HT1080 (cell line): ENCODE results near the gene DEPDC5. TPM values are rescaled to one million over a fixed set of nuclear protein-coding genes. Genes with fewer than 3 reads are reported as not detected.

Source experiments
- DNase-seq: peaks from one replicate; pipeline ENCODE4 v3.0.0-alpha.2; 2015; ENCODE audit warnings: low read depth
- total RNA-seq: library from RNA; depleted of rRNA; stranded (reverse); fragments of >200 nt; shearing (Covaris generic); gene quantifications from 2 replicates; pipeline ENCODE4 v1.2.3, GENCODE V29; 2014

DEPDC5 gene
- total RNA-seq, 1 experiment from 2014 or later = 8.7 TPM

DNA sequence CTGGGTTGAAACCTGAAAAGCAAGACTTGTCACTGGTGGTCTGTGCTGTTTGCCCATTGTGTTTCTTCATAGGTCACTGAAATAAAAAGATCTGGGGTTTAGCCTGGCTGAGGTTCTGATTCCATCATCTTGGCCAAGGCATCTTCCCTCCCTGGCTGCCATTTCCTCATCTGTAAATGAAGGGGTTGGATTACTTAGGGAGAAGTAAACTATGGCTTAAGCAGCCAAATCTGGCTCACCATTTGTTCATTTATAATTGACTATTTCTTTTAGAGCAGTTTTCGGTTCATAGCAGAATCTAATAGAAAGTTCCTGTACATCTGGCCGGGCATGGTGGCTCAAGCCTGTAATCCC is 138.2 kb downstream of the DEPDC5 start:
- DNase-seq = no peak

DNA sequence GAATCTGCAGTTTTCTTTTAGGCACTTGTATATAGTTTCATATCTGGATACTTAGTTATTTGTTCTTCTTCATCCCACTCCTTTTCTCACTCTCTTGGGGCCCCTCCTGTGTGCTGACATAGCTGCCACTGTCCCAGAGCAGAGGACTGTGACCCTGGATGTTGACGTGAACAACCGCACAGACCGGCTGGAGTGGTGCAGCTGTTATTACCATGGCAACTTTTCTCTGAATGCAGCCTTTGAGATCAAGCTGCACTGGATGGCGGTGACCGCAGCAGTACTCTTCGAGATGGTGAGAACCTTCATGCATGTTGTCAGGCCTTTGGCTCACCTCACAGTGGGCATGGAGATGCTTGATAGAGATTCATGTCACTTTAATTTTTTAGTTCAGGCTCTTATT is 139.6 kb downstream of the DEPDC5 start:
- DNase-seq = no peak

DNA sequence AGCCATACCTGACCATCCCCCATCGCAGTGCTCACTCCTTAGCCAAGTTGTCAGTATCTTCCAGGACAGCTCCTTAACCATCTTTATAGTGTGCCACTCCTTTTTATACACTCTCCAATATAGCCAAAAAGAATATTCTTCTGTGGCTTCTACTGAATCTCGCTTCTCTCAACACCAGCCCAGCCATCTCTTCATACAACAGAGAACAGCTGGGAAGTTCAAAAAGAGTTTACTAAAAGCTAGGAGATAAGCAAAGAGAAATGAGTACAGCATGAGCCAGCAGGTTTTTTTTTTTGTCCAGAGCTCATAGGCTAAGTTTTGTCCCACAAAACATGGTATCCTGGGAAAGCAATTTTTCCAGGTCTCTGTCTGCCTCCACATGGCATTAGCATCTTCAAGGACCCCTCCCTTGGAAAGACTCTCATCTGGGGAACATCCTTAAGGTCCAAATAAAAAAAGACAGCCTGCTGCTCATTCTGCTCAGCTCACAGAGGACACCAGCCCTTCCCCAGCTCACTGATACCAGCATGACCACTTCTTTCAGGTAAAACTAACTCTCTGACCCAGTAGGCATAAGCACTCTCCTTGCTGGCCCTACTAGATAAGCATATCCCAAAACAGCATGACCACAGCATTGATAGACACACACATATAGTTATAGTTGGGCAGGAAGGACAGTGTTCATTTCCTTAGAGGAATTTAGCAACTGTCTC is 141.7 kb downstream of the DEPDC5 start:
- no peak for DNase-seq

DNA sequence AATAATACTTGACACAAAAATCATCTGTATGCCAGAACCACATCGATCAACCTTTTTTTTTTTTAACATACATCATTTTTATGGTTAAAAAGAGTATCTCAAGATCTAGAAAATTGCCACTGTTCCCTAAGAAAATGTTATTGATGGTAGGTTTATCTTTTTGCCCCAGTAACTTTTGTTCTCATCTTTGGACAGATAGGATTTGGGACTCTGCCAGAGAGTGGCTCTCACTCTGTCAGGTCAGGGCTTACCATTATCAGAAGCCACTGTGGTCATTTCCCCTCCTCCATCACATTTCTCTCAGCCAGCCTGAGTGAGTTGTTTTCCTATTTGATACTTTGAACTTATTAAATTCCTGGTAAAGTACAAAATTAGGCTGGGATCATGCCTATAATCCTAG is 142.7 kb downstream of the DEPDC5 start:
- DNase-seq = no peak

DNA sequence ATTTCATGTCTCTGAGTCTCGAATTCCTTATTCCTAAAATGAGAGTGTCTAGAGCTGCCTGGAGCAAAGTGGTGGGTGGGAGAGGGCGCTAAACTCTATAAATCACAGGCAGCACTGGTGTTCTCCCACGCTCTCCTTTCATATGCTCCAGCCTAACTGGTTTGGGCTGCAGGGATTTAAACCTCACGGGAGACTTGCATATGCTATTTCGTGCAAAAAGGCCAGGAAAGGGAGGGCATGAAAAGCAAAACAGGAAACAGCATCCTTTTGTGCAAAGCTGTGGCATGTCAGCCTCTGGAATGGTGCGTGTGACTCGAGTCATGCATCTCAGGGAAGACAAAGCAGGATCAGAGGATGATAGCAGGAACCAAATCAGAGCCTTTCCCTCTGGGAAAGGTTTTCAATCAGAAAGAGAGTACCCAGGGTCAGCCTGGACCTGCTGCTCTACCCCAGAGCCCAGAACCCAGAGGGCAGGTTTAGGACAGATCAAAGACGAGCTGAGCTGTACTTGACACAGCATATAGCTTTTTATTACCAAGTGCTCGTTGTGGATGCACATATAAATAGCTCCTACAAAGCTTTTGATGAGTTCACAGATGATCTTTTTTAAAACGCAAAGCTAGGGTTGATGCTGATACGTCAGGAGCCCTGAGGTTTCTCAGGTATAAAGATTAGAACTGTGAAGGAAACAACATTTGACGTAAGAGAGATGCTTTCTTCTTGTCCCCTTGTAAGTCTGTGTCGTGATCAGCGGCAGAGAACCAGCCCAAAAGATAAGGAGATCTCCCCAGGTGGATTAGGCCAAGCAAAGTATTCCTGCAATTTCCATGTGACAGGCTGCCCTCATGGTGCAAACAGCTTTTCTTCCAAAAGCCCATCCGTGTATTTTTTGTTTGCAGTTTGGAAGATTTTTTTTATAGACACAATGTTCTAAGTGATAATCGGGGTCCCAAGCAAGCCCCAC is 144.3 kb downstream of the DEPDC5 start:
- DNase-seq = peak; percentile 22

DNA sequence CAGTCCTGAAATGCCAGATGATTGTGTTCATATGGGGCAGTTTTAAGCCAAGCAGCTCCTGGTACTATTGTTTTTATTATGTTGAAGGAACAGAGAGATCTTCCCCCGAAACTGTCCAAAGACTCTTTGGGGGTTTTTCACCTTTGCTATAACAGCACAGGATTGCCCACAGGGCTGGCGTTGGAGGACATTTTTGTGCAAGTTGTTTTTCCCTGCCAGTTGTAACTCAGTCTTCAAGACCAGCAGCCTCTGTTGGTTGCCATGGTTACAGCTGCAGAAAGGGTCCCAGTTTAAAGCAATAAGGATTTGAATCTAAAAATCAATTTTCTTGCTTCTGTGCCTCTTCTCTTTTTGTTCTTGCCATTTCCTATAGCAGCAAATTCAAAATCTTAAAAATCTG is 145.1 kb downstream of the DEPDC5 start:
- DNase-seq = no peak

DNA sequence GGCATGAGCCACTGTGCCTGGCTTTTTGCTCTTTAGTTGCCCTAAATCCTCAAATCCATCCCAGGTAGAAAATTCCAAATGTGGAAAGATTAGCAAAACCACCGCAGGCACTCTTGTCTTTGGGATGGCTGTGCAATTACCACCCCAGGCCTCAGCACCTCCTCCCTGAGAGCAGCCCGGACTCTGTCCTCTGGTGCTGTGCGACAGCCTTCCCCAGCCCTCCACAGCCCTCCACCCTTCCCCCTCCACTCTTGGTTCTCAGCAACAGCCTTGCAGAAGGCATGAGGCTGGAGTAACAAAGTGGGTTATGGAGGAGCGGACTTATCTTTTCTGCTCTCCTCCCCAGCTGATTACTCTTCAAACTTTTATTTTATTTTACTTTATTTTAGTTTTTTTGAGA is 145.8 kb downstream of the DEPDC5 start:
- no peak for DNase-seq

DNA sequence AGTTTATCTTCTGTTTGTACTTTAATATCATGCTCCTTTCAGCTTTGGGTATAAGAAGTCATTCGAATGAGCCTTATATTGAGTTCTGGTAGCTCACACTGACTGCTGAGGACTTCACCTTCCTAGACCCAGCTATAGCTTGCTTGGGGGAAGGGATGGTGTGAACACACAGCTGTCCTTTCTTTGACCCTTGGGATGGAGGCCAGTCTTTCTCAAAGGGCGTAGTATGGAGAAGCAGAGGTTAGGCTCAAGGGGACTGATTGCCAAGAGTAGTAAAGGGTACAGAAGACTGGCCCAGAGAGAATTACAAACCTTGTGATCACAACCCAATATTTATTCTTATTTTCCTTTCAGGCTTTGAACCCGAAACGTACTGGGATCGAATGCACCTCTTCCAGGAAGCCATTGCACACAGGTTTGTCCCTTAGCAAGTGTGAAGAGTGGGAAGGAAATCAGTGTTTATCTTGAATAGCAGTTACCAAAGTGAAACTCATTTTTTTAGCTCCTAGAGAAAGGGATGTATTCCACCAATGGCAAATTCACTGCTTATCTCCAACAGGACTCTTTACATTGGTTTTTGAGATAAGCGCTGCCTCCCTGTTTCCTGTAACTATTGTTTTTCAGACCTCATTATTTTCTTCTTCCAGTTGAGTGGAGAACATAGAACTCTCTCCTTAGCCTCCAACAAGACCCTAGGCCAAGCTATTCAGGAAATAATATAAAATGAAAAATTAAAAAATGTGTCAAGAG is 147.7 kb downstream of the DEPDC5 start:
- no peak for DNase-seq

DNA sequence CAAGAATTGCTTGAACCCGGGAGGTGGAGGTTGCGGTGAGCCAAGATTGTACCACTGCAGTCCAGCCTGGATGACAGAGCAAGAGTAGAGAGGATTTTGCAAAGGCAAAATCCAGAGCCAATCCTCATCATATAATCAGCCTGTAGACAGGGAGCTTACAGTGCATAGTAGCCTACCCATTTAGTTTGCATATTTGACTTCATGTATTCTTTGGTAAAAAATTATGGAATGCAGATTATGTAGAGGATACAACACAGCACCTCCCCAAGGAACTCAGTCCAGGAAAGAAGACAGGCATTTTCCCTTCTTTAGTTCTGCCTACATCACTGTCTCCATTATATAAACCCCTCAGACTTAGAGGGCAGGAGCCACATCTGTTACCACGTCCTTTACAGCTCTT is 150.8 kb downstream of the DEPDC5 start:
- no peak for DNase-seq

DNA sequence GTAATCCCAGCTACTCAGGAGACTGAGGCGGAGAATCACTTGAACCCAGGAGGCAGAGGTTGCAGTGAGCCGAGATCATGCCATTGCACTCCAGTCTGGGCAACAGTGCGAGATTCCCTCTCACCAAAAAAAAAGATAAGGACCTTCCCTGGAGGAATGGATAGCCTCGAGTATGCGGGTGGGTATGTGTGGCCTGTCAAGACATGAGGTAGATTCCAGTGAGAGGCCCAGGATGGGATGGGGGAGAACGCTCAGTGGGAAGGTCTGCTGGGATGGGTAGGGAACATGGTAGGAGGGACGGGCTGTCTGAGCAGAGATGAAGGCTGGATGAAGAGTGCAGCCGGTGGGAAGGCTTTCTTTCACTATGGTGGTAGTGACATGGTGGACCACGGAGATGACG is 151.5 kb downstream of the DEPDC5 start:
- no peak for DNase-seq

DNA sequence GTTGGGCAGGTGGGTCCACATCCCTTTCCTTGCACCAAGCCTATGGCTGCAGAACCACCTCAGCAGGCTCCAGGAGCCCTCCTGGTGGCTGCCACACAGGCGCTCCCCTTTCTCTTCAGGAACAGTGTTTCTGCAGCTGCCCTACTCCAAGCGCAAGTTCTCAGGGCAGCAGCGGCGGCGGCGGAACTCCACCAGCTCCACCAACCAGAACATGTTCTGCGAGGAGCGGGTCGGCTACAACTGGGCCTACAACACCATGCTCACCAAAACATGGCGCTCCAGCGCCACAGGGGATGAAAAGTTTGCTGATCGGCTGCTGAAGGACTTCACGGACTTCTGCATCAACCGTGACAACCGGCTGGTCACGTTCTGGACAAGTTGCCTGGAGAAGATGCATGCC is 152.3 kb downstream of the DEPDC5 start:
- DNase-seq = no peak

DNA sequence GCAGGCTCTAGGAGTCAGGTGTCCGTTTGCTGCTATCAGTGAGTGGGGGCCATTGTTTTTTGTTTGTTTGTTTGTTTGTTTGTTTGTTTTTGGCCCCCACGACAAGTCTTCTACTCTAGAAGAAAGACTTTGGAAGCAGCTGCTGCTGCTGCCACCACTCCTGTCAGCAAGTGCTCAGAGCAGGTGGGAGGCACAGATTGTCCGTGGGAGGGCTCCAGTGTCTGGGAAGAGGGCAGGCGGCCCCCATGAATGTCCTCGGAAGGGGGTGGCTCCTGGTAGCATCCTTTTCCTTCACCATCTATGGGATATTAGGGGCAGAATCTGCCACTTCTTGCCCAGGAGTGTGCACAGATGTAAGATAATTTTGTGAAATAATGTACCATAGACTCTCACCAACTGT is 152.8 kb downstream of the DEPDC5 start:
- DNase-seq = no peak

DNA sequence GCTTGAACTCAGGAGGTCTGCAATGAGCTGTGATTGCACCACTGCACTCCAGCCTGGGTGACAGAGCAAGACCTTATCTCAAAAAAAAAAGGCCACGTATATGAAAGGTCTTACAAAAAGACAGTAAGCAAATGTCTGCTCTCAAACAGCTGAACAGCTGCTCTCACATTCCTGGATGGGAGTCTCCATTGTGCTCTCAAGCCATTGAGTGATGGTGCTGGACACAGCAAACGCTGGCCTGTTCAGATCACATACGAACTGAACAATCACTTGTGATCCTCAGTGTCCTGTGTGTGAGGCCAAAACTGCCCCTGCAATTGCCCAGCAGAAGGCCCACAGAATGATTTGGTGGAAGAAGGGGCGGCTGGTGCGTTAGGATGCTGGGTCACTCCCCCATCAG is 156.2 kb downstream of the DEPDC5 start:
- no peak for DNase-seq

DNA sequence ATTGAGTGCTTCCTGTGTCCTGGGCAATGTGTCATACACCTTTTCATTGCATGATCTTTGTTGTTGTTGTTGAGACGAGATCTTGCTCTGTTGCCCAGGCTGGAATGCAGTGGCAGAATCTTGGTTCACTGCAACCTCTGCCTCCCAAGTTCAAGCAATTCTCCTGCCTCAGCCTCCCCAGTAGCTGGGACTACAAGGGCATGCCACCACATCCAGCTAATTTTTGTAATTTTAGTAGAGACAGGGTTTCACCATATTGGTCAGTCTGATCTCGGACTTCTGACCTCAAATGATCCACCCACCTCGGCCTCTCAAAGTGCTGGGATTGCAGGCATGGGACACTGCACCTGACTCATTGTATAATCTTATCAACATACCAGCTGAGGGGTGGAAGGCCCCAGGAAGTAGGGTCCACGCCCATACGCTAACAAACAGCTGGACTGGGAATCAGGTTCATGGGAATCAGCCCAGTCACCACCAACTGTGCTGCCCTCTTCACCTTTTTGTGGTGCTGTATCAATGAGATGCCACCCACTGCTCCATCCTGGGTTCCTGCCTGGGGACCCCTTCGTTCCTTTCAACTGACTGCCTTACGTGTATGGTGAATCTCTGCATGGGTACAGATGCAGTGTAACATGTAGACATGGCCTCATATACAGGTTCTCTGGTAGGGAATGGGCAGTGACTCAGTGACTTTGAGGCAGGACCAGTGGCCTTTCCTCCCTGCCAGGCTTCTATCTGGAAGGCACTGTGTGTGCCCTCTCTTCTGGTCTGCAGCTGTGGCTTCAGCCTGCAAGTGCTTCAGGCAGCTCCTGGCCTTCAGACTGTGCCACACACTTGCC is 158.0 kb downstream of the DEPDC5 start:
- DNase-seq = no peak

DNA sequence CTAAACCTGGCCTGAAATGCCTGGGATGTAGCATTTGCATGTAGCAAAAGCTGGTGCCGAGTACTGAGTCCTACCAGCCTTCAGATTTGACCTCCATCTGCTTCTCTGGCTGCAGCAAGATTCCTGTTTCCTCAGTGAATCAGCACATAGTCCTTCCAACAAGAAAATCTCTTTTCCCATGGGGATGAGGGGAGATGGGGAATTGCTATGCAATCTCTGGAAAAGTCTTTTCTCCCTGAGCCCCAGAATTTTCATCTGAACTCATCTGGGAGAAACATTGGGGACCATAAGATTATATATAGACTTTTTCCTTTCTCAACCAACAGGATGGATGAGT is 158.6 kb downstream of the DEPDC5 start:
- no peak for DNase-seq

DNA sequence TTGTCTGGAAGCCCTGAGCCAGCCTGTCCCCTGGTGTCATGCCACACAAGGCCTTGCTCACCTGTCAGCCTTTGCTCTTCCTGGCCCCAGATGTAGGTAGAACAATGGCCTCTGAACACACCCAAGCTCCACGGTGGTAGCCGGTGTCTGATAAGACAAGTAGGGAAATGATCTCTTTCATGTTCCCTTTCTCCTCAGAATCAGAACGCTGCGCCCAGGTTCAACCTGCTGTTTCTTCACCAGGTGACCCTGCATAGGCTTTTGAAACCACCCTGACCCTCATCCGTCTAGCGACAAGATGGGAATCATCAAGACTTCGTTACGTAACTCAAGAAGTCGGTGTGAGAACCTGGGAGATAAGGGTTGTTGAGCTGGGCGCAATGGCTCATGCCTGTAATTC is 161.8 kb downstream of the DEPDC5 start:
- DNase-seq = no peak

DNA sequence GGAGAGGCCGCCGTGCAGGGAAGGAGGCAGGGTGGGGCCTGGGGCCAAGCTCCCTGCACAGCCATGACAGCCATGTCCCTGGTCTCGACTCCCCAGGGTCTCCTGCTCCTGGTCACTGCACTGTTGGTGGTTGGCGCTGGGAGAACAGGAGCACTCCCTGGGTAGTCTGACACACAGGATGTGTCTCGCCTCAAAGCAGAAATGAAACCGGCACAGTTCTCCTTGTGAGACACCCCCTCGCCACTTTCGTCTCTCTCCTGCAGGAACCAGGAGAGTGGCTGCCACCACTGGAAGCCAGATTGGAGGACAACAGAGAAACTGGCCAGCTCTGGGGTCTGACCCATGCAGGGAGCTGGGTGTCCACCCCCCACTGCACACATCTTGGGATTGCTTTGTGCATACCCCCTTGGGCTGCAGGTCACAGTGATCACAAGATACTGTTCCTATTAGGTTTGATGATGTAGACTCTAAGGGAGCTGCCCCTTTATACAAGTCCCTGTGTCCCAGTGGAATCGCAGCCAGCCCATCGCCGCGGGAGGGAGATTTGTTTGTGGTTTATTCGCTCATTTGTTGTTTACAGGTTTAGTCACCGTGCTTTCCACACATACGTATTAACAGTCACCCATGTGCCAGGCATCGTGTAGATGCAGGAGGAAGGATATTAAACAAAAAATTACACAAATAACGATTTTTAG is 163.6 kb downstream of the DEPDC5 start:
- DNase-seq = no peak

DNA sequence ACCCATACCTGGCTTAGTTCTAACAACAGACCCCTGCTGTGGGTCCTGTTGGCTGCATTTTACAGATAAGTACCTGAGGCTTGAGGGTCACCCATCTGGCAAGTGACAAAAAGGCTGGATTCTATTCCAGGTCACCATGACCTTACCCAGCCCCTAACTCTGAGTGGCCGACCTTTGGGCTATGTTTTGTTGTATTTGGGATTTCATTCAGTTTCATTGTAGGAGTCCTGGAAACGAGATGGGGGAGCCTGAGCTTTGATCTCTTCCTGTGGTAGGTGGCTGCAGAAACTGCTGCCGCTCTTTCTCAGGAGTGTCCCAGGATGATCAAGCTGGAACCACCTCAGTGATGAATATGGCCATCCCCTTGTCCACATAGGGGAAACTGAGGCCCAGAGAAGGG is 165.9 kb downstream of the DEPDC5 start:
- no peak for DNase-seq

DNA sequence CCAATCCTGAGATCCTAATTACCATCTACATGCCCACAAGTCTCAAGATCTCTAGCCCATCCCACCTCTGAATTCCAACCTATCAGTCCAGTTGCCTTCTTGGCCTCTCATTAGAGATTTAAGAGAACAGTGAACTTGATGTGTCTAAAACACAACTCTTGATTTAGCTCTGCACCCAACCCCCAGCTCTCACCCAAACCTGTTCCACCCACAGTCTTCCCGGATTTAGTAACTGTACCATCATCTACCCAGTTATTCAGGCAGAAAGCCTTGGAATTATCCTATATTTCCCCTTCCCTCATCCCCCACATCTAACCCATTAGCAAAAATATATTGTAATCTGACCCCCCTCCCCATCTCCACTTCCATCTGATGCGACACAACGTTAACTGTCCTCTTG is 166.5 kb downstream of the DEPDC5 start:
- no peak for DNase-seq

DNA sequence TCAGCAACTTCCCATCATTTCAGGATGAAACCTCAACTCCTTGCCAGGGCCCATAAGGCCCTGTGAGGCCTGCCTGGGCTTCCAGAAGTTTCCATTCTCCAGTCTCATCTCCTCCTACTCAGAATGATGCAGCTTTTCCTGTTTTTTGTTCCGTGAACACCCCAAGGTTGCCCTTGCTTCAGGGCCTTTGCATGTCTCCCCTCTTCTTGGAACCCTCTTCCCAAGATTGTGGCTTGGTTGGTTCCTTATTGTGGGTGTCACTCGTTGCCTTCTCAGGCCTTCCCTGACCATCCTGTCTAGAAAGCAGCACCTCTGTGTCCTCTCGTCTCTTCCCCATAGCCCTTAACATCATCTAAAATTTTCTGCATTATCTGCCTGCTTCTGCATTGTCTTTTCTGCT is 167.3 kb downstream of the DEPDC5 start:
- no peak for DNase-seq

DNA sequence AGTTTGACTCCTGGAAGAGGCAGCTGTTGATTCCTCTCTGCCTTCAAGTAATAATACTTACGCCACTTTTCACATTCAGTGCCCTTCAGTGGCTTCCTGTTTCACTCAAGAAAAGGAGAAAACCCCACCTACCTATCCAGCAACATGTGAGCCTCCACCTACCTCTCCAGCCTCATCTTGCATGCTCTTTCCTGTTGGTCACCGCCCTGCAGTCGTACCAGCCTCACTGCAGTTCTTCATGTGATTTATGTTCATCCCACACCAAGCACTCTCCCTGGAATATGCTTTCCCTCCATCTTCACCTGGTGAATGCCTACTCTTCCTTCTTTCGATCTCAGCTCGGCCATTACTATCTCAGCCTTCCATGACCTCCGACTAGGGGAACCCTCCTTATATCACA is 168.7 kb downstream of the DEPDC5 start:
- DNase-seq = no peak
